ENCODE results near the gene MEAF6. TPM values are rescaled to one million over a fixed set of nuclear protein-coding genes. Genes with fewer than 3 reads are reported as not detected.

Gene MEAF6
- polyA plus RNA-seq, 3 donors, result 94.2 to 109 (median 102) TPM

DNA sequence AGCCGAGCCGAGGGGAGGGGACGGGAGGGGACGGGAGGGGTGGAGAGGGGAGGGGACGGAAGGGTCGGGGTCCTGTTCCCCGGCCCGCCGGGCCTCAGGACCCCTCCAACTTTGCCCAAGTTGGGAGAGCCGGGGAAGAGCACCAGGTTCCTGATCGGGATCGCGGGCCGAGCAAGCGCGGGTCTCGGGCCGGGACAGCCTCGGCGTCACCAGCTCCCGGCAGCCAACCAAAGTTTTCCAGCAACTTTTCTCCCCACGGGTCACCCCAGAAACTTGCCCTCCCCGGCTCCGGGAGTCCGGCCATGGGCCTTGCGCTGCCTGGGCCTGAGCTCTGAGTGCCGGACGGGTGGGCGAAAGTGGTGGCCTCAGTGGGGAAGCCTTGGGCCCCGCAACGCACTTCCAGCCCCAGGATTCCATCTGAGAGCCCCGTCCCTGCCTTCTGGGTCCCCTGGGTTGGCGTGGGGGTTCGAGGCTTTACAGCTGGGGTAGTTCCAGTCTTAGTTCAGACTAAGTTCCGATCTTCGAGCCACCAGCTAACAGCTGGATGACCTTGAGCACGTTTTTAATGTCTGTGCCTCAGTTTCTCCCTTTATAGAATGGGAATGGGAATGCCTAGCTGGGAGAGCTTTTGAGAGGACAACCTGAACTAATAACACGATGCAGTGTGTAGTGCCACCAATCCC lies 39.7 kb downstream of the MEAF6 start:
- DNase-seq (ENCODE audit: low read depth in 3 of 3, low spot score in 2 of 3), result no peak

DNA sequence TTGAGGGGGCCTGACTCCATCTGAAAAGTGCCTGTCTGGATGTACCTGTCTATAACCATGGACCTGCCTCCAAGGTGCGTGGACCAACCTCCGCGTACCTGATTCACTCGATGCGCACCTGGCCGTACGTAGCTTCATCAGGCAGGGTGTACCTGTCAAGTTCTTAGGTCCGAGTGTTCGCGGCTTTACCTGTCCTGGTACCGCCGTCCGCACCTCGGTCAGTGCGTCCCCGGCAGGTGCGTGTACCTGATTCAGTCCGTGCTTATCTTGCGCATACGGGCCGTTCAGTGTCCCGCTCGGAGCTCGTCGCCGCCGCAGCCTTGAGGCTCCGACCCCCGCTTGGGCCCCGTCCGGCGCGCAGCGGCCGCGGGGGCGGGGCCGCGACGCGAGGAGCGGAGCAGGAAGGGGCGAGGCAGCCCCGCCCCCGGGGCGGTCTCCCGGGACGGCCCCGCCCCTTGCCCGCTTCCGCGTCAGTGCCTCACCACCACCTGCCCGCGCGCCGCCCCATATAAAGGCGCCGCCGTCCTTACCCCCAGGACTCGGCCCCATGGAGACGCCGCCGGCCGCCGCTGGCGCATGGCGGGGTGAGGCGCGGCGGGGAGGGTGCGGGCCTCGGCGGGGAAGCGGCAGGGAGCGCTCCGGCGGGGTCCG lies 40.4 kb downstream of the MEAF6 start, which contains the start of gene ZC3H12A:
Gene ZC3H12A, plus strand, starts transcription at position 535 of the 651 bp plus-strand sequence. CDS start 917 bp downstream, outside the sequence.
- DNase-seq (ENCODE audit: low read depth in 3 of 3, low spot score in 2 of 3), result peak in 2 of 3 donors; percentile 78

DNA sequence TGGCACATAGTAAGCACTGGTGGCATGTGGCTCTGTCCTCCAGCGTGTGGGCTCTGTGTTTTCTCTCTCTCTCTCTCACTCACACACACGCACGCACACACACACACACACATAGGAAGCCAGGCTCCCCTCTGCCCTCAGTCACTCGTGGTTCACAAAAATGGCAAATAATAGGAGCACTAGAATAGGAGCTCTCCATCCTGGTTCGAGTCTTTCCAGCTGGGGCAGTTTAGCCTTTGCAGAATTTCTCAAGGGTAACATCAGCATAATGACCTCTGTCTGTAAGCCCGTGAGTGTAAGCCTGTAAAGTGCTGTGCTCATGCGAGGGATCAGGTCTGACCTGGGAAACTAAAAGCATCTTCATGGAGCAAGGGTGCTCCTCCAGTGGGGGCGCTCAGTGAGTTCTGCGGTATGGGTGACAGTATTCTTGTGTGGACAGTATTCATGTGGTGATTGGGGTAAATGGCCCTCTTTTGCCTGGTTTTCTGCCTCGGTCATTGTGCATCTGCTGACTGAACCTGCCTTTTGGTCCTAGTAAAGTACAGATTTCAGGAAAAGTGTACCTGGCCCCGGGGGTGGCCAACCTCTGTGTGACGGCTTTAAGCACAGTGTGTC lies 41.0 kb downstream of the MEAF6 start:
- no peak for DNase-seq (ENCODE audit: low read depth in 3 of 3, low spot score in 2 of 3)

DNA sequence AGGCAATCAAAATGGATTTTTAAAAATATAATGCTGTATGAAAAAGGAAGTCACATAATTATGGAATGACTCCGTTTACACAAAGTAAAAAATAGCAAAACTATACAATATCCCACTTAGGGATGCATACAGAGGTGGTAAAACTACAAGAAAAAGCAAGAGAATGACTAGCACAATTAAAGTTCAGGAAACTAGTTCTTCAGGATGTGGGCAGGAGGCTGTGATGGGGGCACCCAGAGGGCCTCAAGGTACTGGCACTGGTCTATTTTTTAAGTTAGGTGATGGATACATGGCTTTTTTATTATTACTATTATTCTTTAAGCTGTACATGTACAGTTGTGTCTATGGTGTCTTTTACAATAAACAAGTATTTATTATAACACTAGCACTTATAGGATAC lies 41.6 kb downstream of the MEAF6 start:
- DNase-seq (ENCODE audit: low read depth in 3 of 3, low spot score in 2 of 3), result no peak

DNA sequence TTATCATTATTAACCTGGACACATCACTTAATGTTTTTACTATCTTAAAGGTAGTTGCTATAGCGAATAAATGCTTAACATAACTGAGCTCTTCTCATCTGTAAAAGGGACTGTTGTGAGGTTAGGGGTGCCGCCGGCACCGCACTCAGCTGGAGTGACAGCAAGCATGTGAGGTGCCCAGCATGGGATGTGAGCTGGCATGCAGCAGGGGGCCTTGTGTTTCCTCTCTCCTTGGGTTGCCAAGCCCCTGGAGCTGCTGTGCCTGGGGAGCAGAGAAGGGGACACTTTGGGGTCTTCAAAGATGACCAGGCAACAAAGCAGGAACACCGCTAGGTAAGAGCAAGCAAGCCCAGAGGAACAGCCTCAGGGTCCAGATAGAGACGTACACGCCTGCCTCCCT lies 42.3 kb downstream of the MEAF6 start:
- DNase-seq (ENCODE audit: low read depth in 3 of 3, low spot score in 2 of 3), result no peak

DNA sequence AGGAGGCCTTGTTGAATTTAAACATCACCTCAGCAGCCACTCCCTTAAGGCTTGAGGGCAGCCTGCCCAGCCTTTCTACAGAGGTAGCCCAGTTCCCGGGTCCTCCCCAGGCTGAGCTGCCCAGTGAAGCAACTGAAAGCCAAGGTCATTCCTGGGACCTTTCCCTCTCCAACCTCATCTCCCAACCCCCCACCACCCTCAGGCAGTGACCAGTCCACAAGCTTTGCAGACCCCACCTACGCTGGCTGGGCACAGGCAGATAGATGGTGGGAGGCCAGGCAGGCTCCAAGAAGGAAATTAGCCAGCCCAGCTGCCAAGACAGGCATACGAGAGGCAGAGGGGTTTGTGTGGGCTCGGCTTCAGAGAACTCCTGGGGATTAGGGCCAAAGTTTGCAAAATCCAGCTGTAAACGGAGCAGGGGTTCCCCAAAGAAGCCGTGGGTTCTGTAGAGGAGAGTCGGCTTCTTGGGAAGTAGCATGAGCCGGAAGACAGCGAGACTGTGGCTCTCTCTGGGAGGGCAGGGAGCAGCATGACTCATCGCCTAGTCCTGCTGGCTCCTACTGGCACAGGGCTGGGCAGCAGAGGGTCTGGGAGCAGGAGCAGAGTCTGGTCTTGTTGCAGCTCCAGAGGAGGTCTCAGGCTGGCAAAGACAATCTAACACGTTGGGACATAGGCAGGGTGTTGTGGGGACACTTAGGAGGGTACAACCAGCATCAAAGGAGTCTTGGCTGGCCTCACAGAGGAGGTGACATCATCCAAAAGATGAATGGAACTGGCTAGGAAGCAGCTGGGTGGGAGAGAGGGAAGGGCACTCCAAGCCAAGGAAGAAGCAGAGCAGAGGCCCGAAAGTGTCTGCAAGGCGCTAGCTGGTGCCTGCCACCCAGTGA lies 43.0 kb downstream of the MEAF6 start:
- no peak for DNase-seq (ENCODE audit: low read depth in 3 of 3, low spot score in 2 of 3)

DNA sequence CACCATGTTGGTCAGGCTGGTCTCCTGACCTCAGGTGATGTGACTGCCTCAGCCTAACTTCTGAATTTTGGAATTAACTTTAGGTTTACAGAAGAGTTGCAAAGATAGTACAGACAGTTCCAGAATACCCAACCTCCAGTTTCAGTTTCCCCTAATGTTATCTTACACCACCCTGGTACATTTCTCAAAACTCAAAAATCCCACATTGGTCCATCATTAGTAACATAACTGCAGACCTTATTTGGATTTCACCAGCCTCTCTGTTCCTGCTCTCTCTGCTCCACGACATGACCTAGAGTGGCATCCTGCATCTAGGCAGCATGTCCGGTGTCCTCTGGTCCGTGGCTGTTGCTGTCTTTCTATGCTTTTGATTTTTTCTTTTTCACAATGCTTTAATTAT lies 45.2 kb downstream of the MEAF6 start:
- DNase-seq (ENCODE audit: low read depth in 3 of 3, low spot score in 2 of 3), result no peak

DNA sequence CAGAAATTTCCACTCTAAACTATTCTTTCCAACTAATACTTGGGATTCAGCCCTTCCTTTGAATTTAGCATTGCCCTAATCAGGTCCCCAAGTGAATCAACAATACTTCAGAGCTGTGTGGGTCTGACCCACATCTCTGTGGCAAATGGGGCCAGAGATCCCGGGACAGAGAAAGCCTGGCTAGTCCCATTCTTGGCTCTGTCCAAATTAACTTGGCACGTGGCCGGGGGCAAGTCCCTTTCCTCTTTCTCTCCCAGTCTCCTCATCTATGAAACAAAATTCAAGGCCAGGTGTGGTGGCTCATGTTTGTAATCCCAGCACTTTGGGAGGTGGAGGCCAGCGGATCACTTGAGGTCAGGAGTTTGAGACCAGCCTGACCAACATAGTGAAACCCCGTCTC lies 46.5 kb downstream of the MEAF6 start:
- DNase-seq (ENCODE audit: low read depth in 3 of 3, low spot score in 2 of 3), result no peak

DNA sequence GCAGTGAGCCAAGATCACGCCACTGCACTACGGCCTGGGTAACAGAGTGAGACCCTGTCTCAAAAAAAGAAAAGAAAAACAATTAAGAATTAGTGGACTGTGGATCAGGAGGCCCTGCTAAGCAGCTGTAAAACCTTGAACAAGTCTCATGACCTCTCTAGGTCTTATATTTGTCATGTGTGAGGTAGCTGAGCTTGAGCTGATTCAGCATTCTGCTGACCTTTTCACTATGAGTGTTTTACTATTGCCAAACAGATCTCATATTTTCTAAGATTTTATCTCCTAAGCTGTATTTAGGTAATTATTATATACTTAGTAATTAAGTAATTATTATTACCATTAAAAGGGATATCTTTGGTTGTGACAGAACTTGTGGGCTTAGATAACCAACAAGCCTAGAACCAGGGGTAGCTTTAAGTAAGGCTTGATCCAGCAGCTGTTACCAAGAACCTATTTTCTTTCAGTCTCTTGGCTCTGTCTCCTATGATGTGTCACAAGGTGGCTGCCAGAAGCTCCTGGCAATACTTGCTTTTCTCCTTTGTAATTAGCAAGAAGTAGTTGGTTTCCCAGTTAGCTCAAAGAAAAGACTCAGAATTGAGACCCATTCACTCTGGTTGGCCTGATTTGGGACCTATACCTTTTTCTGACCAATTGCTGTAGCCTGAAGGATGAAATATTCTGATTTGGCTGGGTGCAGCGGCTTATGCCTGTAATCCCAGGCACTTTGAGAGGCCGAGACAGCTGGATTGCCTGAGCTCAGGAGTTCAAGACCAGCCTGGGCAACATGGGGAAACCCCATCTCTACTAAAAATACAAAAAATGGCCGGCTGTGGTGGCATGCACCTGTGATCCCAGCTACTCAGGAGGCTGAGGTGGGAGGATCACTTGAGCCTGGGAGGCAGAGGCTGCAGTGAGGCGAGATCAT lies 48.7 kb downstream of the MEAF6 start:
- DNase-seq (ENCODE audit: low read depth in 3 of 3, low spot score in 2 of 3), result no peak

DNA sequence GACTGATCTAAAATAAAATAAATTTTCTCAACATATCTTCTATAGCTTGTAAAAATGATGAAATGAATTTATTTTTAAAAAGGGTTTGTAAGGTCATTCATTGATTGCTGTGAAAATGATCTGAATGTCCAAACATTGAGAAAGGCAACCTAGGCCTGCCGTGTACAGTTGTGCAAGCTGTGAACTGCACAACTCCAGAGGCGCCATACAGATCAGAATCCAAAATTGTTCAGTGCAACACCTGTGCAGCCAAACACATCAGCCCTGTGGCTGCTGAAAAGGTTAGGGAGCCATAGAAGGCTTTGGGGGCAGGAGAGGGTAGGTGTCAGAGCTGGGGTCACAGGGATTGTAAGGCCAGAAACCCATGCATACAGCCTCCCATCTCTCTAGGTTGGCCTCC lies 50.1 kb downstream of the MEAF6 start:
- no peak for DNase-seq (ENCODE audit: low read depth in 3 of 3, low spot score in 2 of 3)

DNA sequence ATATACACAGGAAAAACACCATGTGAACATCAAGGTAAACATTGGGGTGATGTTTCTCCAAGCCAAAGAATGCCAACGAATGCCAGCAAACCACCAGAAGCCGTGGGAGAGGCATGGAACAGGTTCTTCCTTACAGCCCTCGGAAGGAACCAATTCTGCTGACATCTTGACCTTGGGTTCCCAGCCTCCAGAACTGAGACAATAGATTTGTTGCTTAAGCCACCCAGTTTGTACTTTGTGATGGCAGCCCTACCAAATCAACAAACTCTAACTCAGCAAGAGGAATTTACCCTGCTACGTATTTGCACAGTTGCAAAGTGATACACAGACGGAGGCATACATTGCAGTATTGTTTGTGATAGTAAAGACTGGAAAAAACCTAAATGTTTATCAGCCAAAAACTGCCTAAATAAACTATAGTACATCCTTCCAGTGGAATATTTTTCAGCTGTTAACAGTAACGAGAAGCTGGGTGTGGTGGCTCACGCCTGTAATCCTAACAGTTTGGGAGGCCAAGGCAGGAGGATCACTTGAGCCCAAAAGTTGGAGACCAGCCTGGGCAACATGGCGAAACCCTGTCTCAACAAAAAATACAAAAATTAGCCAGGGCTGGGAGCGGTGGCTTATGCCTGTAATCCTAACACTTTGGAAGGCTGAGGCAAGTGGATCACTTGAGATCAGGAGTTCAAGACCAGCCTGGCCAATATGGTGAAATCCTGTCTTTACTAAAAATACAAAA lies 52.7 kb downstream of the MEAF6 start:
- no peak for DNase-seq (ENCODE audit: low read depth in 3 of 3, low spot score in 2 of 3)

DNA sequence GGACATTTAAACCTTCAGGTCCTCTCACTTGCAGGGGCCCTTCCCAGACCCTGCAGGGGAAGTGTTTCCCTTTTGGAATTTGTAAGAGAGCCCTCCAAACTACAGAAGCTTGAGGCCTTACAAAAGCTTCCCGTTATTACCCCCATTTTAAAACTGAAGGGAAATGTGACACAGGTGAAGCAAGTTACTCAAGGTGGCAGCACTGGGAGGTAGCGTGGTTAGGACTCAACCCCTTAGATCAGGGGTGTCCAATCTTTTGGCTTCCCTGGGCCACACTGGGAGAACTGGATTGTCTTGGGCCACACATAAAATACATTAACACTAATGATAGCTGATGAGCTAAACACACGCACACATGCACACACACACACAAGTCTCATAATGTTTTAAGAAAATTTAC lies 56.0 kb downstream of the MEAF6 start:
- no peak for DNase-seq (ENCODE audit: low read depth in 3 of 3, low spot score in 2 of 3)

DNA sequence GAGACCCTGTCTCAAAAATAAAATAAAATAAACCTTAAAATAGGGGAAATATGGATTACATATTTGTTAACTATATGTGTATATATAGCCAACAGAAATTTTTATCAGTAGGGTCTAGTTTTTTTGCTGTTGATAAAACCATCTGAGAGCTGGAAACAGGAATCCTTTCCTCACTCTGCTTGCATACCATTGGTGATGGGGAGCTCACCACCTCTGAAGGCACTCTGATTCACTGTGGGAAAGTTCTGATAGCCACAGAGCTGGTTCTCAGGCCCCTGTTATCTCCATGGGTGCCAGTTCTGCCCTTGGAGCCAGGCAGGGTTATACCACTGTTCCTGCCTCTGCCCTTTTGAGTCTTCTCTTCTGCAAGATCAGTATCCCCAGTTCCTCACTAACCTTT lies 58.0 kb downstream of the MEAF6 start:
- DNase-seq (ENCODE audit: low read depth in 3 of 3, low spot score in 2 of 3), result no peak

DNA sequence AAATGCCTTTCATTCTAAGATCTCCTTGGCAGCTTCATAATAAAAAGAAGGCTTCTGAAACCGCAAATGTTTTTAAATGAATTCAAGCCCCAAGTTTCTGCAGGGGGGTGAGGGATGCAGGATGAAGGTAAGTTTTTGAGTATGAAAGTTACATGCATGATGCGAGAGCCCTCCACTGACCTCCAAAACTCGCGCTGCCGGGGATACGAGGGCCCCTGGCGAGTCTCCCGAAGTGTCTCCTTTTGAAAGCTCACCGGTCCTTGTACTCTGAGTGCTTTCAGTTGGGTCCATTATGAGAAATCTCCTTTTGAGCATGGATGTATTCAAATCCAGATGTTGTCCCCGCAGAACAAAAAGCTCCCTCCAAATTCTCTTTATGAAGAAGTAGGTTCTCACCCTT lies 59.0 kb downstream of the MEAF6 start:
- DNase-seq (ENCODE audit: low read depth in 3 of 3, low spot score in 2 of 3), result no peak

DNA sequence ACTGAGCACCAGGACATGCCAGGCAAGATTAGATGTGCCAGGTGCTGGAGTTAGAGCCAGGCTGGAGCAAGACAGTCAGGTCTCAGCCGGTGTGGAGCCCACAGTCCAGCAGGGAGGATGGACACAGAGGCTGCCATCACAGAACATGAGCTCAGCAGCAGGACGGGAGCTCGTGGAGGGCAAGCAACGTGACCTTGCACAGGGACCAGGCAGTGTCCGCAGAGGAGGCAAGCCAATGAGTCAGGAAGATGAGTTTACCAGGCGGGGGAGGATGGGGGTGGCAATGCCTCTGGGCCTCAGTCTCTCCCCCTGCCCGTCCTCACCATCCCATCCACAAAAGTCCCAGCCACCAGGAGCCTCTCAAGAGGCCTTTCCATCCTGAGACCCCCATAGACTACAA lies 60.9 kb downstream of the MEAF6 start:
- DNase-seq (ENCODE audit: low read depth in 3 of 3, low spot score in 2 of 3), result no peak

DNA sequence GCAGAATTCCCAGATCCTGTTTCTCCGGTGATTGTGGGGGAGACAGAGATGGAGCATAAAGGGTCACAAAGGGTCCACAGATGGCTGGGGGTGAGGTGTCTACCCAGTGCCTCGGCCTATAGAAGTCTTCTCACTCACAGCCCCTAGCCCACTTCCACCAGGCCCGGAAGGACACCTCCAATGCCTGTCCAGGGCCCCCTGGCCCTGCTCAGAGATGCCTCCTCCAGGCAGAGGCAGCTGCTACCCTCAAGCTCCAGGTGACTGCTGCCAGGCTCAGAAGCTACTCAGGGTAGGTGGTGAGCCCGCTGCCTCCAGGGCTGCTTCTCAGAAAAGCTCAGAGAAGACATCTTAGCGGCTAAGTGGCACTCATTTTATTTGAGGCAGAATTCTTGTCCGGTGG lies 62.1 kb downstream of the MEAF6 start:
- DNase-seq (ENCODE audit: low read depth in 3 of 3, low spot score in 2 of 3), result no peak

DNA sequence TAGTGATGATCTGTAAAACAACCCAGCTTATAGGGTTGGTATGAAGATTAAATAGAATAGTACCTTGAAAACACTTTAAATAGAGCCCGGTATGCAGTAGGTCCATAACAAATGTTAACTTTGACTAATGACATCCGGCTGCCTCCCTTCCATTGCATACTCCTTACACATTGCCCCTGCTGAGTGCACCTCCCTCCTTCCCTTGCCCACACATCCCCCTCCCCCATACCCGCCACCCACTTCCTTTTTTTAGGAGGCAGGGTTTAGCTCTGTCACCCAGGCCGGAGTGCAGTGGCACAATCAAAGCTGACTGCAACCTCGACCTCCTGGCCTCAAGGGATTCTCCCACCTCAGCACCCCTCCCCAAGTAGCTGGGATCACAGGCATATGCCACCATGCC lies 64.6 kb downstream of the MEAF6 start:
- no peak for DNase-seq (ENCODE audit: low read depth in 3 of 3, low spot score in 2 of 3)

DNA sequence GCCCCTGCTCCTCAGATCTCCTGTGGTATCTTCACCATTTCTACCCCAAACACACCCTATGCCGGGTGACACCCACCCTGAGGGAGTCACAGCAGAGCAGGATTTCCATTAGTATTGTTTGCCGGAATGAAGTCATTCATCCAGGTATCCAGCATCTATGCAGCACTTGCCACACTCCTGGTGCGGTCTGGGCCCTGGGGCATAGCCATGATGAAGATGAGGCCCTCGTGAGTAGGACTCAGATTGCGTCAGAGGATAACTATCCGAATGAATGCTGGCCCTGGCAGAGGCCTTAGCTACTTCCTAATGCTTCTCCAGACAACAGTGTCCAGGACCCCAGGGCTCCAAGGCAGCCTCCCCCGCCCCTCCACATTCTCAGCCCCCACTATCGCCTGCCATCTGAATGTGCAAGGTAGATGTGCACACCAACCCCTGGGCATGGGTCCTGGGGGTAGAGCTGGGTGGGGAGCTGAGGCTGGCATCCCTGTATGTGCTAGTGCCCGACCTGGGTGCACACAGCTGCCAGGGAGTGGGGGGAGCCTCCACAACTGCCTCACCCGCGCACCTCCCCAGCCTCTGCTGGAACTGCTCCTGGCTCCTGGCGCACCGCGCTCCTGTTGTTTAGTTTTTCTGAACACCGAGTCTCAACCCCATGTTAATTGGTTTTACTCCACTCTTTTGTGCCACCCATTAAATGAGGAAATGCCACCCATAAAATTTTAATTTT lies 65.7 kb downstream of the MEAF6 start:
- no peak for DNase-seq (ENCODE audit: low read depth in 3 of 3, low spot score in 2 of 3)

DNA sequence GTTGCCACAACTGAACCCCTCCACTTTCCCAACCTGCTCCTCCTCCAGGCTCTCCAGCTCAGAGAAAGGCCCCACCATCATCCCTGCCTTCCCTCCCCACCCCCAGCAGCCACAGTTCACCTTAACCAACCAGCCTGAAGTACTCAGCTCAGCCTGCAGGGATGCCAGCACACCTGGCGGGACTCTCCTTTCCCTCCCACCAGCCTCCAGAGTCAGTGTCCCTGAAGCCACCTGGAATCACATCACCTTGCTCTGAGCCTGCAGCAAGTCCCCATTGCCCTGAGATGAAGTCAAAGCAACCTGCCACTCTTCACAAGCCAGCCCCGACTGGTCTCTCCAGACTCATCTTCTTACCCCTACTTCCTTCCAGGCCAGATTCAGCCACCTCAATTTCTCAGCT lies 66.4 kb downstream of the MEAF6 start:
- no peak for DNase-seq (ENCODE audit: low read depth in 3 of 3, low spot score in 2 of 3)

Measured in right renal cortex interstitium (tissue), 3 donors.